K562 (cell line): Measurements from ENCODE around the gene PINK1. TPM values are rescaled to one million over a fixed set of nuclear protein-coding genes. Genes with fewer than 3 reads are reported as not detected.

Source experiments
- ADNP ChIP-seq: fragments of 200-800 bp; sonication (Bioruptor generic); IDR thresholded peaks from 2 replicates; pipeline ENCODE4 v1.6.1; 2016; ENCODE audit warnings: missing genetic modification characterization, missing compliant biosample characterization
- ARID1B ChIP-seq: fragments of 450-650 bp; IDR thresholded peaks from 2 replicates; pipeline ENCODE4 v1.6.1; 2016; ENCODE audit warnings: antibody characterized with exemption, mild to moderate bottlenecking, inconsistent platforms
- BCL6 ChIP-seq: fragments of 250-450 bp; sonication (Bioruptor Pico); IDR thresholded peaks from 2 replicates; pipeline ENCODE4 v1.4.0; 2020
- ETV1 ChIP-seq: fragments of 450-650 bp; conservative IDR thresholded peaks from 2 replicates; pipeline ENCODE4 v1.6.1; 2016; ENCODE audit warnings: missing genetic modification characterization, control low read depth, low read depth, missing compliant biosample characterization
- FOXK2 ChIP-seq, 2 experiments: fragments of 450-650 bp; IDR thresholded peaks in 1 of 2; conservative IDR thresholded peaks in 1 of 2; 2 replicates each; pipeline ENCODE4 v1.6.1; 2016; ENCODE audit warnings: low read depth in 2 of 2, mild to moderate bottlenecking in 1 of 2
- GATA2 ChIP-seq: sonication (generic); formaldehyde crosslinking; IDR thresholded peaks from 2 replicates; pipeline ENCODE4 v1.4.0; 2020; ENCODE audit warnings: mild to moderate bottlenecking, missing genetic modification reagents
- GTF2A2 ChIP-seq: IDR thresholded peaks from 2 replicates; pipeline ENCODE4 v1.6.1; 2016; ENCODE audit warnings: mild to moderate bottlenecking, missing genetic modification characterization, missing compliant biosample characterization
- HLTF ChIP-seq: fragments of 450-650 bp; IDR thresholded peaks from 2 replicates; pipeline ENCODE4 v1.6.1; 2016
- KLF6 ChIP-seq: fragments of 250-450 bp; sonication (Bioruptor Pico); IDR thresholded peaks from 2 replicates; pipeline ENCODE4 v1.4.0; 2020; ENCODE audit warnings: mild to moderate bottlenecking, moderate library complexity, borderline replicate concordance
- RBM14 ChIP-seq: fragments of 200-400 bp; formaldehyde crosslinking; IDR thresholded peaks from 2 replicates; pipeline ENCODE4 v1.6.1; 2018; ENCODE audit warnings: low read depth, mild to moderate bottlenecking, low read length, moderate library complexity, borderline replicate concordance; ENCODE audit not compliant: insufficient read depth
- SMARCE1 ChIP-seq: fragments of 450-650 bp; IDR thresholded peaks from 2 replicates; pipeline ENCODE4 v1.7.1; 2016; ENCODE audit warnings: mild to moderate bottlenecking
- SMC3 ChIP-seq: conservative IDR thresholded peaks from 2 replicates; pipeline ENCODE4 v1.6.1; 2011; ENCODE audit warnings: low read depth, low read length, improper control_type of control experiment; ENCODE audit not compliant: insufficient read depth
- TEAD4 ChIP-seq, 2 experiments: sonication (generic) in 1 of 2; formaldehyde crosslinking in 1 of 2; IDR thresholded peaks; 2 replicates each; pipeline versions ENCODE4 v1.6.1 to v1.8.0; 2012 to 2022; ENCODE audit warnings: borderline replicate concordance in 1 of 2, inconsistent platforms in 1 of 2, low read length in 1 of 2, mild to moderate bottlenecking in 1 of 2, missing genetic modification reagents in 1 of 2
- ZBTB8A ChIP-seq: fragments of 450-650 bp; IDR thresholded peaks from 2 replicates; pipeline ENCODE4 v1.6.1; 2018; ENCODE audit warnings: mild to moderate bottlenecking, moderate library complexity; ENCODE audit not compliant: partially characterized antibody
- ZC3H4 ChIP-seq: sonication (generic); formaldehyde crosslinking; IDR thresholded peaks from 2 replicates; pipeline ENCODE4 v1.9.0; 2021; ENCODE audit warnings: missing genetic modification reagents, borderline replicate concordance
- ZNF174 ChIP-seq: fragments of 250-450 bp; sonication (Bioruptor Pico); IDR thresholded peaks from 2 replicates; pipeline ENCODE4 v1.4.0; 2020; ENCODE audit warnings: mild to moderate bottlenecking
- ZNF197 ChIP-seq: fragments of 200-800 bp; sonication (Bioruptor generic); IDR thresholded peaks from 2 replicates; pipeline ENCODE4 v1.6.1; 2016; ENCODE audit warnings: low read depth, missing genetic modification characterization, missing compliant biosample characterization
- ZNF24 ChIP-seq: fragments of 450-650 bp; IDR thresholded peaks from 2 replicates; pipeline ENCODE4 v1.6.1; 2016
- ZNF263 ChIP-seq: sonication (generic); formaldehyde crosslinking; IDR thresholded peaks from 2 replicates; pipeline ENCODE4 v1.8.0; 2022; ENCODE audit warnings: mild to moderate bottlenecking, missing genetic modification reagents, borderline replicate concordance
- polyA plus RNA-seq, 8 experiments: library from polyadenylated mRNA; depleted of rRNA in 4 of 8; stranded (reverse) in 5 of 8; unstranded in 3 of 8; fragments of >200 nt; fragmentation: Nextera tagmentation in 2 of 8; fragmentation: Illumina TruSeq in 1 of 8; extraction: Ambion mirVana in 2 of 8; extraction: Trizol in 1 of 8; gene quantifications; 2 replicates each; pipeline versions ENCODE4 v1.2.1 to v1.2.3, GENCODE V29; 2011 to 2014; ENCODE audit warnings: inconsistent platforms in 1 of 8, missing spikeins in 1 of 8
- total RNA-seq, 7 experiments: library from RNA; depleted of rRNA in 6 of 7; stranded (reverse); fragments of >200 nt in 6 of 7; fragmentation: Illumina TruSeq in 2 of 7; extraction: Trizol in 2 of 7; gene quantifications; 2 replicates each; pipeline versions ENCODE4 v1.2.1 to v1.2.3, GENCODE V29; 2011 to 2021; ENCODE audit warnings: low replicate concordance in 1 of 7
- TF ChIP-seq, protein P1 (sequence below): fragments of 450-650 bp; IDR thresholded peaks from 2 replicates; pipeline ENCODE4 v1.6.1; 2017; ENCODE audit warnings: antibody characterized with exemption
- TF ChIP-seq, protein P2 (sequence below): fragments of 450-650 bp; IDR thresholded peaks from 2 replicates; pipeline ENCODE4 v1.6.1; 2016; ENCODE audit warnings: low read depth

PINK1 gene
- total and polyA plus RNA-seq, 9 of the 15 experiments (the other 6 are each of a cell fraction or from before 2014, with no cell fraction given) = 1.5 to 11.3 (median 6.8) TPM

DNA sequence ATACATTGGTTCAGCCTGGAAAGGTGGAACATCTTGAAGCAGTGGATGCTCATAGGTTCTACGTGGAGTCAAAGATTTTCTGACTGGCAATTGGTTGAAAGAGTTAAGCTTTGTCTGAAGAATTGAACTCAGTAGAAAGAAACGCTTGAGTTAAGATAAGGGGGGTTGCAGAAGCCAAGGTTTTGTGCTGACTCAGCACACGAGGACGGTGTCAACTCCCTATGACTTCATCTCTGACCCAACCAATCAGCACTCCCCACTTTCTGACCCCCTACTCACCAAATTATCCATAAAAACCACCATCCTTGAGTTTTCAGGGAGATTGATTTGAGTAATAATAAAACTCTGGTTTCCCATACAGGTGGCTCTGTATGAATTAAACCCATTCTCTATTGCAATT, 2.5 kb upstream of the PINK1 start (continued):
- TF ChIP-seq GATA2 (CRISPR knock-in tag) (no peak), HLTF (no peak), ETV1 (tag) (no peak), ZNF263 (CRISPR knock-in tag) (no peak), KLF6 (no peak), ZC3H4 (CRISPR knock-in tag) (no peak), TEAD4 (IDR thresholded peaks at IDR 0.05; ENCODE audit: low read length) (no peak), TEAD4 (CRISPR knock-in tag; IDR thresholded peaks at IDR 0.05; ENCODE audit: borderline replicate concordance) (no peak), ZNF174 (CRISPR knock-in tag) (no peak), ADNP (no peak), SMC3 (no peak), FOXK2 (conservative IDR thresholded peaks at IDR 0.05 in 1 of 2, IDR thresholded peaks at IDR 0.05 in 1 of 2; ENCODE audit: low read depth in 2 of 2) (no peak), ZBTB8A (no peak), BCL6 (CRISPR knock-in tag) (no peak), GTF2A2 (no peak), ZNF197 (CRISPR knock-in tag) (no peak), RBM14 (no peak), ZNF24 (no peak), ARID1B (0 out of 2 replicates have a peak, but pooled peaks have one; percentile 29), SMARCE1 (0 out of 2 replicates have a peak, but pooled peaks have one; percentile 23)
- TF ChIP-seq, protein P1, sequence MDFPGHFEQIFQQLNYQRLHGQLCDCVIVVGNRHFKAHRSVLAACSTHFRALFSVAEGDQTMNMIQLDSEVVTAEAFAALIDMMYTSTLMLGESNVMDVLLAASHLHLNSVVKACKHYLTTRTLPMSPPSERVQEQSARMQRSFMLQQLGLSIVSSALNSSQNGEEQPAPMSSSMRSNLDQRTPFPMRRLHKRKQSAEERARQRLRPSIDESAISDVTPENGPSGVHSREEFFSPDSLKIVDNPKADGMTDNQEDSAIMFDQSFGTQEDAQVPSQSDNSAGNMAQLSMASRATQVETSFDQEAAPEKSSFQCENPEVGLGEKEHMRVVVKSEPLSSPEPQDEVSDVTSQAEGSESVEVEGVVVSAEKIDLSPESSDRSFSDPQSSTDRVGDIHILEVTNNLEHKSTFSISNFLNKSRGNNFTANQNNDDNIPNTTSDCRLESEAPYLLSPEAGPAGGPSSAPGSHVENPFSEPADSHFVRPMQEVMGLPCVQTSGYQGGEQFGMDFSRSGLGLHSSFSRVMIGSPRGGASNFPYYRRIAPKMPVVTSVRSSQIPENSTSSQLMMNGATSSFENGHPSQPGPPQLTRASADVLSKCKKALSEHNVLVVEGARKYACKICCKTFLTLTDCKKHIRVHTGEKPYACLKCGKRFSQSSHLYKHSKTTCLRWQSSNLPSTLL = no peak
- TF ChIP-seq, protein P2, sequence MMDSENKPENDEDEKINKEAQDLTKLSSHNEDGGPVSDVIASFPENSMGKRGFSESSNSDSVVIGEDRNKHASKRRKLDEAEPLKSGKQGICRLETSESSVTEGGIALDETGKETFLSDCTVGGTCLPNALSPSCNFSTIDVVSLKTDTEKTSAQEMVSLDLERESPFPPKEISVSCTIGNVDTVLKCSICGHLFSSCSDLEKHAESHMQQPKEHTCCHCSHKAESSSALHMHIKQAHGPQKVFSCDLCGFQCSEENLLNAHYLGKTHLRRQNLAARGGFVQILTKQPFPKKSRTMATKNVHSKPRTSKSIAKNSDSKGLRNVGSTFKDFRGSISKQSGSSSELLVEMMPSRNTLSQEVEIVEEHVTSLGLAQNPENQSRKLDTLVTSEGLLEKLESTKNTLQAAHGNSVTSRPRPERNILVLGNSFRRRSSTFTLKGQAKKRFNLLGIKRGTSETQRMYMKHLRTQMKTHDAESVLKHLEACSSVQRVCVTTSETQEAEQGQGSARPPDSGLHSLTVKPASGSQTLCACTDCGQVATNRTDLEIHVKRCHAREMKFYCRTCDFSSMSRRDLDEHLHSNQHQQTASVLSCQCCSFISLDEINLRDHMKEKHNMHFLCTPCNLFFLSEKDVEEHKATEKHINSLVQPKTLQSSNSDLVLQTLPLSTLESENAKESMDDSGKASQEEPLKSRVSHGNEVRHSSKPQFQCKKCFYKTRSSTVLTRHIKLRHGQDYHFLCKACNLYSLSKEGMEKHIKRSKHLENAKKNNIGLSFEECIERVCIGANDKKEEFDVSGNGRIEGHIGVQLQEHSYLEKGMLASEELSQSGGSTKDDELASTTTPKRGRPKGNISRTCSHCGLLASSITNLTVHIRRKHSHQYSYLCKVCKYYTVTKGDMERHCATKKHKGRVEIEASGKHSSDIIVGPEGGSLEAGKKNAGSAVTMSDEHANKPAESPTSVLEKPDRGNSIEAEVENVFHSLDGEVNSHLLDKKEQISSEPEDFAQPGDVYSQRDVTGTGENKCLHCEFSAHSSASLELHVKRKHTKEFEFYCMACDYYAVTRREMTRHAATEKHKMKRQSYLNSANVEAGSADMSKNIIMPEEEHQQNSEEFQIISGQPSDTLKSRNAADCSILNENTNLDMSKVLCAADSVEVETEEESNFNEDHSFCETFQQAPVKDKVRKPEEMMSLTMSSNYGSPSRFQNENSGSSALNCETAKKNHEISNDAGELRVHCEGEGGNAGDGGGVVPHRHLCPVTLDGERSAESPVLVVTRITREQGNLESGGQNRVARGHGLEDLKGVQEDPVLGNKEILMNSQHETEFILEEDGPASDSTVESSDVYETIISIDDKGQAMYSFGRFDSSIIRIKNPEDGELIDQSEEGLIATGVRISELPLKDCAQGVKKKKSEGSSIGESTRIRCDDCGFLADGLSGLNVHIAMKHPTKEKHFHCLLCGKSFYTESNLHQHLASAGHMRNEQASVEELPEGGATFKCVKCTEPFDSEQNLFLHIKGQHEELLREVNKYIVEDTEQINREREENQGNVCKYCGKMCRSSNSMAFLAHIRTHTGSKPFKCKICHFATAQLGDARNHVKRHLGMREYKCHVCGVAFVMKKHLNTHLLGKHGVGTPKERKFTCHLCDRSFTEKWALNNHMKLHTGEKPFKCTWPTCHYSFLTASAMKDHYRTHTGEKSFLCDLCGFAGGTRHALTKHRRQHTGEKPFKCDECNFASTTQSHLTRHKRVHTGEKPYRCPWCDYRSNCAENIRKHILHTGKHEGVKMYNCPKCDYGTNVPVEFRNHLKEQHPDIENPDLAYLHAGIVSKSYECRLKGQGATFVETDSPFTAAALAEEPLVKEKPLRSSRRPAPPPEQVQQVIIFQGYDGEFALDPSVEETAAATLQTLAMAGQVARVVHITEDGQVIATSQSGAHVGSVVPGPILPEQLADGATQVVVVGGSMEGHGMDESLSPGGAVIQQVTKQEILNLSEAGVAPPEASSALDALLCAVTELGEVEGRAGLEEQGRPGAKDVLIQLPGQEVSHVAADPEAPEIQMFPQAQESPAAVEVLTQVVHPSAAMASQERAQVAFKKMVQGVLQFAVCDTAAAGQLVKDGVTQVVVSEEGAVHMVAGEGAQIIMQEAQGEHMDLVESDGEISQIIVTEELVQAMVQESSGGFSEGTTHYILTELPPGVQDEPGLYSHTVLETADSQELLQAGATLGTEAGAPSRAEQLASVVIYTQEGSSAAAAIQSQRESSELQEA = no peak
